DND-41 (cell line): Measurements from ENCODE around the gene HIBCH.

Experiments used
- CTCF ChIP-seq: IDR thresholded peaks from 2 replicates; pipeline ENCODE4 v1.5.1; 2012; ENCODE audit warnings: borderline replicate concordance, low read length, moderate library complexity, mild to moderate bottlenecking; ENCODE audit not compliant: poor library complexity, severe bottlenecking; ENCODE audit errors: extremely low read depth
- EZH2 ChIP-seq: IDR thresholded peaks from 3 replicates; pipeline ENCODE4 v1.6.1; 2012; ENCODE audit warnings: borderline replicate concordance, low read depth, mild to moderate bottlenecking, moderate library complexity, low read length, inconsistent platforms; ENCODE audit not compliant: severe bottlenecking

- no peak for TF ChIP-seq CTCF
- TF ChIP-seq EZH2, result no peak
Measured at GRCh38 chr2:190303647-190304046, 16.0 kb downstream of the HIBCH start.
